ENCODE measurements around the gene FAM110D. TPM values are rescaled to one million over a fixed set of nuclear protein-coding genes. Genes with fewer than 3 reads are reported as not detected.

The FAM110D gene
- polyA plus RNA-seq, 1 donor from 2014 or later = 0.31 TPM

DNA sequence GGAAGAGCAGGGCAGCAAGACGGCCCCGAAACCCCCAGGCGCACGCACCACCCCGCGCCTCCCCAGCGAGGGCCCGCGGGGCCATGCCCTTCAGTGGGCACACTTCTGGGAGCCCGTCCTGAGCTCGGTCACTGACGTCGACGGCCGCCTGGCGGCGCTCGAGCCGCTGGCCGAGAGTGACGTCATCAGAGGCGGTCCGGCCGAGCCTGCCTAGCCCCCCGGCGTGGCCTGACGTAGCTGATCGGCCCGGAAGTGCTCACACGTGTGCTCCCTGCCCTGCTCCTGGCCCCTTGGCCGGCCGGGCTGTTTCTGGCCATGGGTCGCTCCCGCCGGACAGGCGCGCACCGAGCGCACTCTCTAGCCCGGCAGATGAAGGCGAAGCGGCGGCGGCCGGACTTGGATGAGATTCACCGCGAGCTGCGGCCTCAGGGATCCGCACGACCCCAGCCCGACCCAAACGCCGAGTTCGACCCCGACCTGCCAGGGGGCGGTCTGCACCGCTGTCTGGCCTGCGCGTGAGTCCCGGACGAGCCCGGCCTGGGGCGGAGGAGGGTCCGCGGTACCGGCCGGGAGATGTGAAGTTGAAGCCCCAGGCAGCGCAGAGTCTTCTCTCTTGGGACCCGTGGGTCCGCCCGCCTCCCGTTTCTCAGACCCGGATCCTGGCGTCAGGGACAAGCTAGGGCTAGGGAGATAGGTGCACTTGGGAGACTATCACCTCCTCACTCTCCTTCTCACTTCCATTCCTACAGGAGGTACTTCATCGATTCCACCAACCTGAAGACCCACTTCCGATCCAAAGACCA lies 11.0 kb downstream of the FAM110D start, which contains the start of gene ZNF593:
Gene ZNF593 (plus strand): TSS at position 240 of the 803 bp plus-strand sequence. CDS start 76 bp downstream, at position 316.
- peak within 1 kb of the TSS; percentile 85 for H3K9ac ChIP-seq (ENCODE audit: low read length)
- H3K4me2 ChIP-seq (ENCODE audit: low read length) = peak within 1 kb of the TSS; percentile 82
- H3K36me3 ChIP-seq (ENCODE audit: insufficient read depth, low read length) = no peaks in the 10 kb centered on the region
- no peaks in the 10 kb centered on the region for H3F3A ChIP-seq (ENCODE audit: insufficient read depth, low read length, poor library complexity, severe bottlenecking)
- TF ChIP-seq, protein P1, sequence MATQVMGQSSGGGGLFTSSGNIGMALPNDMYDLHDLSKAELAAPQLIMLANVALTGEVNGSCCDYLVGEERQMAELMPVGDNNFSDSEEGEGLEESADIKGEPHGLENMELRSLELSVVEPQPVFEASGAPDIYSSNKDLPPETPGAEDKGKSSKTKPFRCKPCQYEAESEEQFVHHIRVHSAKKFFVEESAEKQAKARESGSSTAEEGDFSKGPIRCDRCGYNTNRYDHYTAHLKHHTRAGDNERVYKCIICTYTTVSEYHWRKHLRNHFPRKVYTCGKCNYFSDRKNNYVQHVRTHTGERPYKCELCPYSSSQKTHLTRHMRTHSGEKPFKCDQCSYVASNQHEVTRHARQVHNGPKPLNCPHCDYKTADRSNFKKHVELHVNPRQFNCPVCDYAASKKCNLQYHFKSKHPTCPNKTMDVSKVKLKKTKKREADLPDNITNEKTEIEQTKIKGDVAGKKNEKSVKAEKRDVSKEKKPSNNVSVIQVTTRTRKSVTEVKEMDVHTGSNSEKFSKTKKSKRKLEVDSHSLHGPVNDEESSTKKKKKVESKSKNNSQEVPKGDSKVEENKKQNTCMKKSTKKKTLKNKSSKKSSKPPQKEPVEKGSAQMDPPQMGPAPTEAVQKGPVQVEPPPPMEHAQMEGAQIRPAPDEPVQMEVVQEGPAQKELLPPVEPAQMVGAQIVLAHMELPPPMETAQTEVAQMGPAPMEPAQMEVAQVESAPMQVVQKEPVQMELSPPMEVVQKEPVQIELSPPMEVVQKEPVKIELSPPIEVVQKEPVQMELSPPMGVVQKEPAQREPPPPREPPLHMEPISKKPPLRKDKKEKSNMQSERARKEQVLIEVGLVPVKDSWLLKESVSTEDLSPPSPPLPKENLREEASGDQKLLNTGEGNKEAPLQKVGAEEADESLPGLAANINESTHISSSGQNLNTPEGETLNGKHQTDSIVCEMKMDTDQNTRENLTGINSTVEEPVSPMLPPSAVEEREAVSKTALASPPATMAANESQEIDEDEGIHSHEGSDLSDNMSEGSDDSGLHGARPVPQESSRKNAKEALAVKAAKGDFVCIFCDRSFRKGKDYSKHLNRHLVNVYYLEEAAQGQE (IDR thresholded peaks at IDR 0.05; ENCODE audit: borderline replicate concordance) = no peak
- TF ChIP-seq EP300 (conservative IDR thresholded peaks at IDR 0.05; ENCODE audit: poor library complexity, severe bottlenecking) = peak; percentile 27
- TF ChIP-seq MXI1 (conservative IDR thresholded peaks at IDR 0.05; ENCODE audit: poor library complexity, severe bottlenecking) = peak; percentile 96
- no peak for TF ChIP-seq EZH2 (IDR thresholded peaks at IDR 0.05; ENCODE audit: borderline replicate concordance, insufficient read depth, low read length, poor library complexity, severe bottlenecking)
- TF ChIP-seq, protein P2, sequence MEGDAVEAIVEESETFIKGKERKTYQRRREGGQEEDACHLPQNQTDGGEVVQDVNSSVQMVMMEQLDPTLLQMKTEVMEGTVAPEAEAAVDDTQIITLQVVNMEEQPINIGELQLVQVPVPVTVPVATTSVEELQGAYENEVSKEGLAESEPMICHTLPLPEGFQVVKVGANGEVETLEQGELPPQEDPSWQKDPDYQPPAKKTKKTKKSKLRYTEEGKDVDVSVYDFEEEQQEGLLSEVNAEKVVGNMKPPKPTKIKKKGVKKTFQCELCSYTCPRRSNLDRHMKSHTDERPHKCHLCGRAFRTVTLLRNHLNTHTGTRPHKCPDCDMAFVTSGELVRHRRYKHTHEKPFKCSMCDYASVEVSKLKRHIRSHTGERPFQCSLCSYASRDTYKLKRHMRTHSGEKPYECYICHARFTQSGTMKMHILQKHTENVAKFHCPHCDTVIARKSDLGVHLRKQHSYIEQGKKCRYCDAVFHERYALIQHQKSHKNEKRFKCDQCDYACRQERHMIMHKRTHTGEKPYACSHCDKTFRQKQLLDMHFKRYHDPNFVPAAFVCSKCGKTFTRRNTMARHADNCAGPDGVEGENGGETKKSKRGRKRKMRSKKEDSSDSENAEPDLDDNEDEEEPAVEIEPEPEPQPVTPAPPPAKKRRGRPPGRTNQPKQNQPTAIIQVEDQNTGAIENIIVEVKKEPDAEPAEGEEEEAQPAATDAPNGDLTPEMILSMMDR (IDR thresholded peaks at IDR 0.05; ENCODE audit: poor library complexity, severe bottlenecking) = peak; percentile 96
- peak; percentile 61 for TF ChIP-seq POLR2AphosphoS5 (IDR thresholded peaks at IDR 0.05)
- TF ChIP-seq SMC3 (conservative IDR thresholded peaks at IDR 0.05; ENCODE audit: poor library complexity) = peak; percentile 73
- peak; percentile 56 for TF ChIP-seq RAD21 (conservative IDR thresholded peaks at IDR 0.05)
- TF ChIP-seq TAF1 (IDR thresholded peaks at IDR 0.05; ENCODE audit: low read depth) = no peak
- peak within 1 kb of the TSS; percentile 94 for H3K4me3 ChIP-seq (ENCODE audit: low read length)
- H3K27me3 ChIP-seq (ENCODE audit: insufficient read depth, low read depth, low read length) = no peaks in the 10 kb centered on the region
- H2AFZ ChIP-seq (ENCODE audit: low read depth, low read length) = peak within 1 kb of the TSS; percentile 95
- peak within 1 kb of the TSS; percentile 35 for H3K27ac ChIP-seq (ENCODE audit: low read length)
- no peaks in the 10 kb centered on the region for H3K9me2 ChIP-seq (ENCODE audit: insufficient read depth, low read length)
- no peaks in the 10 kb centered on the region for H4K20me1 ChIP-seq (ENCODE audit: insufficient read depth)
- no peaks in the 10 kb centered on the region for H3K9me3 ChIP-seq (ENCODE audit: low read length)
- H3K79me2 ChIP-seq (replicated peaks; ENCODE audit: insufficient read depth, low read length) = no peaks in the 10 kb centered on the region

GRCh38 chr1:26170472-26170821 lies 11.6 kb downstream of the FAM110D start:
- no peaks in the 10 kb centered on the region for H3K9me3 ChIP-seq (ENCODE audit: low read length)
- no peaks in the 10 kb centered on the region for H3K36me3 ChIP-seq (ENCODE audit: insufficient read depth, low read length)
- no peaks in the 10 kb centered on the region for H3K27me3 ChIP-seq (ENCODE audit: insufficient read depth, low read depth, low read length)
- no peak overlapping the region for H3K27ac ChIP-seq (ENCODE audit: low read length)
- no peaks in the 10 kb centered on the region for H3K79me2 ChIP-seq (replicated peaks; ENCODE audit: insufficient read depth, low read length)
- TF ChIP-seq RAD21 (conservative IDR thresholded peaks at IDR 0.05) (no peak), EZH2 (IDR thresholded peaks at IDR 0.05; ENCODE audit: borderline replicate concordance, insufficient read depth, low read length, poor library complexity, severe bottlenecking) (no peak), POLR2AphosphoS5 (IDR thresholded peaks at IDR 0.05) (no peak), MXI1 (conservative IDR thresholded peaks at IDR 0.05; ENCODE audit: poor library complexity, severe bottlenecking) (no peak)
- H3K4me3 ChIP-seq (ENCODE audit: low read length) = peak overlapping the region; percentile 94
- peak overlapping the region; percentile 82 for H3K4me2 ChIP-seq (ENCODE audit: low read length)
- H4K20me1 ChIP-seq (ENCODE audit: insufficient read depth) = no peaks in the 10 kb centered on the region
- H3K9ac ChIP-seq (ENCODE audit: low read length) = peak overlapping the region; percentile 85
- H3K9me2 ChIP-seq (ENCODE audit: insufficient read depth, low read length) = no peaks in the 10 kb centered on the region
- no peaks in the 10 kb centered on the region for H3F3A ChIP-seq (ENCODE audit: insufficient read depth, low read length, poor library complexity, severe bottlenecking)
- H2AFZ ChIP-seq (ENCODE audit: low read depth, low read length) = peak overlapping the region; percentile 95
